GM18868 (cell line): Measurements from ENCODE around the gene OBSL1.

Source experiments
- ATAC-seq: cut with Tn5 transposase; IDR thresholded peaks from one replicate; pipeline ENCODE4 v1.9.1; 2021; ENCODE audit warnings: mild to moderate bottlenecking, moderate library complexity; ENCODE audit not compliant: unreplicated experiment

Gene OBSL1

DNA sequence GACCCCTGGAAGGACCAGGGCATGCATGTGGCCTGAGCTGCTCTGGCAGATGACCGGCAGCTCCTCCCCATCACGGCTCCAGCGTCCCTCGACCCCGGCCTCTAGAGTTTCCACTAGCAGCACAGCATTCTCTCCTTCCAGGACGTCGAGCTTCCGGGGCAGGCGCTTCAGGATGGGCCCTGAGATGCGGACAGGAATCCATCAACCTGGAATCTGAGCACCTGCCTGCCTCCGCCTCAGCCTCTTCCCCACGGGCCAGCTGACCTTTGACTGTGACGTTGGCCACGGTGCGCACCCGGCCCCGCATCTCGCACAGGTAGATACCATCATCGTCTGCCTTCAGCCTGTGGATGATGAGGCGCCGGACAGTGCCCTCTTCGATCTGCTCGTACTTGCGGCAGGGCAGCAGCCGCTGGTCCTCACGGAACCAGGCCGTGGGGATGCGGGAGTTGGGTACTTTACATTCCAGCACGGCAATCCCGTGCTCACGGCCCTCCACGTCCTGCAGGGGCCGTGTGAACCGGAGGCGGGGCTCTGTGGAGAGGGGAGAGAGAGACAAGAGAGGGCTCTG lies 3.5 kb downstream of the OBSL1 start:
- ATAC-seq: no peak

GRCh38 chr2:219567131-219567530 lies 4.2 kb downstream of the OBSL1 start:
- no peak for ATAC-seq

- no peak for ATAC-seq
These were observed 4.7 kb downstream of the OBSL1 start for GRCh38 chr2:219566640-219567039.

DNA sequence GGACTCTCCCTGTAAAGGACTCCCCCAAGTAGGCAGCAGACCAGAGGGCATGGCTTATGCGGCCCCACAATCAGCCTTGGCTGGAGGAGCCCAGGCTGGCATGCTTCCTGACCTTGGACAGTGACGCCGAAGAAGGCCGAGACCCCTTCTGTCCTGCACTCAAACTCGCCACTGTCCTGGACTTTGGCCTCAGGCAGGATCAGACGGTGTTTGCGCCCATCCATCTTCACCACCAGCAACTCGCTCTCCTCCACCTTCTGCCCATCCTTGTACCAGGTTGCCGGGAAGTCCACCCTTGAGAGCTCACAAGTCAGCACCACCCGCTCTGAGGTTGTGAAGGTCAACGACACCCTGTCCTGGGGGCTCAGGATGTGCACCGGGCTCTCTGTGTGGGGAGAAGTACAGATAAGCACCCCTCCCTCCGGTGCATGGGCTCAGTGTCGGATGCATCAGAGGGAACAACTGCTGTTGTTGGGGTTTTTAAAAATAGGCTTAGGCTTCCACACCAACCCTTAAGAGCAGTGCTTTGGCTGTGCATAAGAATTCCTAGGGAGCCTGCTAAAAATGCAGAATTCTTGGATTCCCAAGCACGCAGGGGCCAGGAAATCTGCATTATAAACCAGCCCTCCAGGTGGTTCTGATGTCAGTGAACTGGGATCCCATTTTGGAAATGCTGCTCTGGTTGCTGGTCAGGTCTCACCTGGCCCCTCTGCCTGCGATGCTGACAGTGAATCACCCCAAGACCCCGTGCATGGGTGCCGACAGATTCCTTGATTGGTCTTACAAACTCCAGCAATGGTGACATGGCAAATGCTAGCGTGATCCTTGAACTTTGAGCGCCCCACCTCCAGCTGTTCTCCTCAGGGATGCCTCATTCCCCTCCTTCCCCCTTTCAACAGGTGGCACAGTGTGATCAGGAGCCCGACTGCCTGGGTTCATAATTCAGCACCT lies 5.9 kb downstream of the OBSL1 start:
- ATAC-seq: no peak

DNA sequence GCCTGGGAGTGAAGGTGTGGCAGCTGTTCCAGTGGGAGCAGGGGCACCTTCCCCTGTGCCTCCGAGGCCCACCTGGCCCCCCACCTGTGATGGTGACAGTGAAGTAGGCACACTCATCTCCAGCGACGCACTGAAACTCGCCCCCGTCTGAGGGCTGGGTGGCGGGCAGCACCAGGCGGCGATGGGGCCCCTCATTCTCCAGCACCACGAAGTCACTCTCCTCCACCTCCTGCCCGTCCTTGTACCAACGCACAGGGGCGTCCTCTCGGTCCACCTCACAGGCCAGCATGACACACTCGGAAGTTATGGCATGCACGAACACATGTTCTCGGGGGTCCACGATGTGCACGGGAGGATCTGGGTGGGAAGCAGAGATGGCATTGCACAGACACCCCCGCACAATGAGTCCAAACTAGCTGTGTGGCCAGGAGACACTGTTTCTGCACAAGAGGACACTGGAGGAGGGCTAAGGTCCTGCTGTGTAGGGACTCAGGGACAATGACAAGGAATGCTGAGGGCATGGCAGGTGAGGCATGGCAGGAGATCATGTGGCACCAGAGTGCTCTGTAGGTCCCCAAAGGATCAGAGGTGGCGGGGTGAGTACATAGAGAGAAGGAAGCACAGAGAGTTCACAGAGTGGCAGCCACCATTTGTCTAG lies 7.9 kb downstream of the OBSL1 start:
- no peak for ATAC-seq

- no peak for ATAC-seq
These were observed 9.0 kb downstream of the OBSL1 start for GRCh38 chr2:219562049-219563020.

- no peak for ATAC-seq
These were observed 9.9 kb downstream of the OBSL1 start for GRCh38 chr2:219561179-219562048.

DNA sequence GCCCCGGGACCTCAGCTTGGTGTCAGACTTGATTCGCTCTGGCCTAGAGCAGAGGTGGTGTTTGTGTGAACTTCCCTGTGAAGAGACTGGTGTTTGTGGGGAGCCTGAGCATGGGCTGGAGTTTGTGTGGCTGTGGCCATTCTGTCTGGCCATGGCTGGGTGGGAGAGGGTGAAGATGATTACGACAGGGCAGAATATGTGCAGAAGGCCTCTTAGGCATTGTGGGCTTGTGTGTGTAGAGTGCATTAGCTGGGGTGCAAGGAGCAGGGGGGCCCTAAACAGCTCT lies 10.5 kb downstream of the OBSL1 start:
- ATAC-seq: no peak

DNA sequence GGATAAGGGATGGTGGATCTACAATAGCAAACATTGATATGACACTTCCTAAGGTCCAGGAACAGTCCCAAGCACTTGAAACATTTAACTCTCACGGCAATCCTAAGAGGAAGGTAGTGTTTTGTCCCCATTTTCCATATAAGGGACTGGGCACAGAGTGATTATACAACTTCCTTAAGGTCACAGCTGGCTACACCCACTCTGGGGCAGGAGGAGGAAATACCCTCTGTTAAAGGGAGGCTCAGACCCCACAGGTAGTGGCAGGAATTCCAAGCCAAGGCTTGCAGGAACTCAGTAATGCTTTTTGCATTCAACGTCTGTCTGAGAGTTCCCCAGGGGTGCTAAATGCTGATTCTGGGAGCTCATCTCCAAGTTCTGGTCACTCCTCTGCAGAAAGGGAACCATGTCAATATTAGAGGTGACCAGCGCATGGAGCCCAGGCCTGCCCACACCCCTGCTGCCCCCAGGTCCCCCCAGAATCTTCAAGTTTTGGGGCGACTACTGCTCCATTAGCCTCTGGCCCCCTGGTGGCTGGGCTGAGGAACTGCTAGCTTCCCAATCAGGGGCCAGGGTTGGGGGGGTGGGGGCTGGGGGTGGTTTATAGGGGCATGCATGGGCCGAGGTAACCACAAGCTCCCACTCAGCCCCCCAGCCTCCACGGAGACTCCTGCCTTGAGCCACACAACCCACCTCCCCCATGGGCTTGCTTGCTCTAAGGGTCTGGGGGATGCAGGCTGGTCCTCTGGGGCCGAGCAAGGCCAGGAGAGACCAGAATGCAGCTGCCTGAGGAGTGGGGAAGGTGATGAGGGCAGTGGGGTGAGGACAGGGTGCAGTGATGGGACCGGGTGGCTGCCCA lies 11.1 kb downstream of the OBSL1 start:
- ATAC-seq: no peak

- no peak for ATAC-seq
These were observed 12.0 kb downstream of the OBSL1 start for GRCh38 chr2:219559156-219559915.

DNA sequence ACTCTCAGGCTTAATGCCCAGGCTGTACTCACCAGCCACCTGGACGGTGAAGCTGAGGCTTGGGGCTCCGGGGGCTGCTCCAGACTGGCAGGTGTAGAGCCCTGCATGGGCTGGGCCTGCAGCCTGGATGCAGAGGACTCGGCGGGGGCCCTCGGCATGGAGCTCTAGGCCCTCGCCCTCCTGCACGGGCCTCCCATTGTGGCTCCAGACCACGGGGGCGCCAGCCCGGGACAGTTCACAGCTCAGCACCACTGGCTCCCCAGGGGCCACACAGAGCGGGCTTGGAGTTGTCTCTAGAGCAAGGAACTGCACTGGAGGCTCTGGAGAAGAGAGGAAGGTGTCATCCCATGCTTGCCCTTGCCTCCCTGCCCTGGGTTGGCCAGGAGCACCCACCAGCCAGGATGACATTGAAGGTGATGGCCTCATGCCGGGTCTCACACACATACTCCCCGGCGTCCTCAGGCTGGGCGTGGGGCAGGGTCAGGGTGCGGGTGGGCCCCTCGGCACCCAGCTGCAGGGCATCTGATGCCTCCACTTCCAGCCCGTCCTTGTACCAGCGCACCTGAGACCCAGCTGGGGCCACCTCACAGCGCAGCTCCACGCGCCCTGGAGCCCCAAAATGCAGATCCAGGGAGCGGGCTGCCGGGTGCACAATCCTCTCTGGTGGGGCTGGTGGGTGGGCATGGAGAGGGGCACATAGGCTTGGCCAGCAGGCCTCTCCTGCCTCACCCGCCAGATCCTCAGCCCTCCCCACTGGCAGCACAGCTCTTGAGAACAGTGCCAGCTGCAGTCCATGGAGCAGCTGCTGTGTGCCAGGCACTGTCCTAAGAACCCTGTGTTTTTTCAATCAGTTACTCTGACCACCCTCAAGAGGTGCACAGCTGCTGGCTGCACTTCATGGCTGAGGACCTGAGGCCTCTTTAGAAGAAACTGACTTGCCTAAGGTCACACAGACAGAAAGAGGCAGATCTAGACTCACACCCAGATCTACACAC lies 13.3 kb downstream of the OBSL1 start:
- ATAC-seq: no peak

DNA sequence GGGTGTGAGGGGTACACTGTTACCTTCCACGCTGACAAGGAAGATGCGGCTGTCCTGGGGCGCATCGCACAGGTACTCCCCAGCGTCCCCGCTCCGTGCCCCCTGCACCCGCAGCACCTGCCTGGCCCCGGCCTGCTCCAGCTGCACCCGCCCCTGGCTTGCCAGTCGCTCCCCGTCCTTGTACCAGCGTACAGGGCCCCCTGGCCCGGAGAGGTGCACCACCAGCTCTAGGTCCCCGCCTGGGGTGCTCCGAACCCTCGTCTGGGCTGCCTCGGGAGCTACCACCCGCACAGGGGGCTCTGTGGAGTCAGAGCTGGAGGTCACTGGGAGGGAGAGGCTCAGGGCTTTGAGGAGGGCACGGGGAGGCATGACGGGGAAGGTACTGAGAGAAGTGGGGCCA lies 14.0 kb downstream of the OBSL1 start:
- no peak for ATAC-seq

- no peak for ATAC-seq
These were observed 14.9 kb downstream of the OBSL1 start for GRCh38 chr2:219556413-219556812.

DNA sequence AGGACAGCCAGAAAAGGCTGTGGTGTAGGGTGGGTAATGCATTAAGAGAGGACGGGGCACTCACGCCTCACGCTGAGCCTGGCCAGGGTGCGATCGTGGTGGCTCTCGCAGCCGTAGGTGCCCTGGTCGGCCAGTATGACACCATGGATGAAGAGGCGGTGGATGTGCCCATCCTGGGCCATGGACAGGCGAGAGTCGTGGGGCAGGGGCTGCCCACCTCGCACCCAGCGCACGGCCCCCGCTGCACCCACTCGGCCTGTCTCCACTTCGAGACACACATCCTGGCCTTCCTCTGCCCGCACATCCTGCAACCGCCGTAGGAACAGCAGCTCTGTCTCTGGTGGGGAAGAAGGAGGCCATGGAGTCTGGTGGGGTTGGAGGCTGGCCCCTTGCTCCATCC lies 15.4 kb downstream of the OBSL1 start:
- ATAC-seq: no peak

GRCh38 chr2:219554350-219554749 lies 17.0 kb downstream of the OBSL1 start:
- ATAC-seq: no peak

DNA sequence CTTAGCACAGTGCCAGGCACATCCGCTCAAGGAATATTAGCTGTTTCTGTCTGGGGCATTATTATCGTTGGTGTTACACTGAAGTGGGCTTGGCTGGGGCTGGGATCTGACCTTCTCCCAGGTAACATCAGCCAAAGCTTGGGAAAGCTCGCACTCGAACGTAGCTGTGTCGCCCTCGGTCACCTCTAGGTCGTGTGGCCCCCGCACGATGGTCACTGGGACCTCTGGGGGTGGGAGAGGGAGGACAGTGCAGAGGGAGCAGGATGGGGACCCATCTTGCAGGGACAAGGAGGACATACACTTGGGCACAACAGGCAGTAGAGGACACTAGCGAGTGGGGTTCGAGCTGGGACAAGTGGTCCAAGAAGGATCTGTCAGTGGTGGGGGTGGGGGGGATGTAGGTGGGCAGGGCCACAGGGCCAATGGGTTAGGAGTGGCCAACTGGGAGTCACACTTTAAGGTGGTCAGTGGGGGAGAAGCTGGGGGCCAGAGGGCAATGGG lies 17.8 kb downstream of the OBSL1 start:
- no peak for ATAC-seq

GRCh38 chr2:219553168-219553417 lies 18.2 kb downstream of the OBSL1 start:
- ATAC-seq: no peak
